ENCODE results near the gene GPATCH1. TPM values are rescaled to one million over a fixed set of nuclear protein-coding genes. Genes with fewer than 3 reads are reported as not detected.

GPATCH1 gene
- polyA plus RNA-seq, 1 donor from 2014 or later, result 11.5 TPM

- Histone ChIP-seq H3K9me2 (ENCODE audit: insufficient read depth, low read length) (no peaks in the 10 kb centered on the region), H3K9me3 (ENCODE audit: low read length) (no peaks in the 10 kb centered on the region), H3K4me2 (ENCODE audit: low read length) (no peak overlapping the region), H4K20me1 (ENCODE audit: insufficient read depth) (no peaks in the 10 kb centered on the region), H3K27ac (ENCODE audit: low read length) (no peak overlapping the region), H3K27me3 (ENCODE audit: insufficient read depth, low read depth, low read length) (no peaks in the 10 kb centered on the region), H3K79me2 (replicated peaks; ENCODE audit: insufficient read depth, low read length) (no peaks in the 10 kb centered on the region), H3K4me3 (ENCODE audit: low read length) (no peak overlapping the region), H3F3A (ENCODE audit: insufficient read depth, low read length, poor library complexity, severe bottlenecking) (no peaks in the 10 kb centered on the region), H3K36me3 (ENCODE audit: insufficient read depth, low read length) (no peaks in the 10 kb centered on the region), H2AFZ (ENCODE audit: low read depth, low read length) (no peak overlapping the region), H3K9ac (ENCODE audit: low read length) (no peak overlapping the region)
- TF ChIP-seq SMC3 (conservative IDR thresholded peaks at IDR 0.05; ENCODE audit: poor library complexity) (no peak), MXI1 (conservative IDR thresholded peaks at IDR 0.05; ENCODE audit: poor library complexity, severe bottlenecking) (no peak), EZH2 (IDR thresholded peaks at IDR 0.05; ENCODE audit: borderline replicate concordance, insufficient read depth, low read length, poor library complexity, severe bottlenecking) (no peak), CTCF (IDR thresholded peaks at IDR 0.05; ENCODE audit: poor library complexity, severe bottlenecking) (no peak), EP300 (conservative IDR thresholded peaks at IDR 0.05; ENCODE audit: poor library complexity, severe bottlenecking) (no peak), RAD21 (conservative IDR thresholded peaks at IDR 0.05) (no peak), REST (IDR thresholded peaks at IDR 0.05; ENCODE audit: borderline replicate concordance) (no peak), TAF1 (IDR thresholded peaks at IDR 0.05; ENCODE audit: low read depth) (no peak), POLR2AphosphoS5 (IDR thresholded peaks at IDR 0.05) (no peak)
Measured at GRCh38 chr19:33039108-33039599, 41.8 kb upstream of the GPATCH1 start.

GRCh38 chr19:33039815-33040214 lies 41.2 kb upstream of the GPATCH1 start:
- Histone ChIP-seq H3K4me2 (ENCODE audit: low read length) (no peak overlapping the region), H3K79me2 (replicated peaks; ENCODE audit: insufficient read depth, low read length) (no peaks in the 10 kb centered on the region), H3K9ac (ENCODE audit: low read length) (no peak overlapping the region), H3K36me3 (ENCODE audit: insufficient read depth, low read length) (no peaks in the 10 kb centered on the region), H4K20me1 (ENCODE audit: insufficient read depth) (no peaks in the 10 kb centered on the region), H3K27ac (ENCODE audit: low read length) (no peak overlapping the region), H3K4me3 (ENCODE audit: low read length) (no peak overlapping the region), H3K9me2 (ENCODE audit: insufficient read depth, low read length) (no peaks in the 10 kb centered on the region), H3F3A (ENCODE audit: insufficient read depth, low read length, poor library complexity, severe bottlenecking) (no peaks in the 10 kb centered on the region), H3K27me3 (ENCODE audit: insufficient read depth, low read depth, low read length) (no peaks in the 10 kb centered on the region), H3K9me3 (ENCODE audit: low read length) (no peaks in the 10 kb centered on the region), H2AFZ (ENCODE audit: low read depth, low read length) (no peak overlapping the region)
- TF ChIP-seq MXI1 (conservative IDR thresholded peaks at IDR 0.05; ENCODE audit: poor library complexity, severe bottlenecking), result no peak
- no peak for TF ChIP-seq POLR2AphosphoS5 (IDR thresholded peaks at IDR 0.05)
- TF ChIP-seq SMC3 (conservative IDR thresholded peaks at IDR 0.05; ENCODE audit: poor library complexity), result no peak
